Activated CD8-positive, alpha-beta T cell treated with anti-CD3 and anti-CD28 coated beads for 36 hours (primary cell): ENCODE measurements around the gene AGPAT2. TPM values are rescaled to one million over a fixed set of nuclear protein-coding genes. Genes with fewer than 3 reads are reported as not detected.

ENCODE experiments used
- ATAC-seq: fragments of 200-7000 bp; cut with Tn5 transposase; one replicate; pipeline ENCODE4 v1.10.0; 2021; ENCODE audit warnings: mild to moderate bottlenecking, moderate library complexity
- CTCF ChIA-PET: fragments of 350-600 bp; sonication (Branson Sonifier 250); formaldehyde crosslinking; loops from one replicate; lab custom pipeline; 2021; ENCODE audit warnings: antibody characterized with exemption; lab: Charles Lee
- POLR2A ChIA-PET: fragments of 350-600 bp; sonication (Branson Sonifier 250); formaldehyde crosslinking; loops from one replicate; lab custom pipeline; 2021; ENCODE audit warnings: antibody characterized with exemption; lab: Charles Lee
- DNase-seq: peaks from one replicate; pipeline ENCODE4 v3.0.0-alpha.2; 2020
- H3K27ac Mint-ChIP-seq: one replicate; pipeline ENCODE4 v1.8.0; 2021; ENCODE audit warnings: mild to moderate bottlenecking, mixed read lengths
- H3K27me3 Mint-ChIP-seq: one replicate; pipeline ENCODE4 v1.8.0; 2021; ENCODE audit warnings: mixed read lengths
- H3K36me3 Mint-ChIP-seq: one replicate; pipeline ENCODE4 v1.8.0; 2021; ENCODE audit warnings: low read depth, mixed read lengths
- H3K4me1 Mint-ChIP-seq: one replicate; pipeline ENCODE4 v1.8.0; 2021; ENCODE audit warnings: low read depth, mixed read lengths
- H3K4me3 Mint-ChIP-seq: one replicate; pipeline ENCODE4 v1.8.0; 2021; ENCODE audit warnings: mild to moderate bottlenecking, moderate library complexity, mixed read lengths
- H3K9me3 Mint-ChIP-seq: one replicate; pipeline ENCODE4 v1.8.0; 2021; ENCODE audit warnings: mixed read lengths
- CTCF ChIP-seq: fragments of 200-600 bp; IDR thresholded peaks from one replicate; pipeline ENCODE4 v1.8.0; 2022; ENCODE audit warnings: antibody characterized with exemption, mild to moderate bottlenecking
- intact Hi-C: fragments of 100-400 bp; cut with micrococcal nuclease; formaldehyde crosslinking; loops from one replicate; pipeline ENCODE4 v1.10.0; 2022
- total RNA-seq, 2 experiments: library from RNA; stranded (reverse); gene quantifications; one replicate each; pipeline ENCODE4 v1.2.3, GENCODE V29; 2021

The AGPAT2 gene
- total RNA-seq, 2 experiments from 2014 or later: 11.3 to 11.8 TPM

- Mint-ChIP-seq H3K4me3 (no peak overlapping the region), H3K9me3 (no peaks in the 10 kb centered on the region), H3K27ac (no peak overlapping the region), H3K36me3 (no peaks in the 10 kb centered on the region), H3K4me1 (peaks cover 22% of the 10 kb centered on the region), H3K27me3 (peaks cover 15% of the 10 kb centered on the region)
- TF ChIP-seq CTCF: no peak
- intact Hi-C loops: no loop called here
- no peak for DNase-seq
- no peak for ATAC-seq
- CTCF ChIA-PET: no interaction called here
- POLR2A ChIA-PET: interaction anchor here (7.6 kb wide), 1 partner anchor 25 kb away, joined by 44 read pairs; no protein-coding TSS in a partner anchor
Measured at GRCh38 chr9:136703276-136703860, 16.1 kb upstream of the AGPAT2 start.

- Mint-ChIP-seq H3K4me1 (peaks cover 26% of the 10 kb centered on the region), H3K36me3 (no peaks in the 10 kb centered on the region), H3K27ac (peak overlapping the region; percentile 97), H3K9me3 (no peaks in the 10 kb centered on the region), H3K27me3 (peaks cover 19% of the 10 kb centered on the region), H3K4me3 (peak overlapping the region; percentile 76)
- POLR2A ChIA-PET: interaction anchor here (0.6 to 7.6 kb wide), 5 partner anchors 12 to 56 kb away, joined by 3 to 44 read pairs (median 4); partner anchors contain the start of gene AGPAT2
- ATAC-seq (peak; percentile 7), DNase-seq (peak; percentile 41)
- CTCF ChIA-PET: interaction anchor here (1.0 to 1.5 kb wide), 4 partner anchors 25 to 30 kb away, joined by 3 to 4 read pairs (median 3); no protein-coding TSS in a partner anchor
- intact Hi-C loops: no loop called here
- TF ChIP-seq CTCF: no peak
Measured at GRCh38 chr9:136701668-136702053, 14.4 kb upstream of the AGPAT2 start.

- no peak for TF ChIP-seq CTCF
- peaks cover 19% of the 10 kb centered on the region for H3K27me3 Mint-ChIP-seq
- H3K4me3 Mint-ChIP-seq: peak overlapping the region; percentile 76
- peak; percentile 93 for DNase-seq
- peak; percentile 93 for ATAC-seq
- ChIA-PET CTCF (interaction anchor here (1.0 to 1.5 kb wide), 4 partner anchors 26 to 30 kb away, joined by 3 to 4 read pairs (median 3); no protein-coding TSS in a partner anchor), POLR2A (interaction anchor here (0.6 to 7.6 kb wide), 6 partner anchors 12 to 82 kb away, joined by 3 to 44 read pairs (median 4); partner anchors contain the start of gene AGPAT2)
- H3K4me1 Mint-ChIP-seq: peaks cover 26% of the 10 kb centered on the region
- H3K27ac Mint-ChIP-seq: peak overlapping the region; percentile 97
- no peaks in the 10 kb centered on the region for H3K9me3 Mint-ChIP-seq
- no peaks in the 10 kb centered on the region for H3K36me3 Mint-ChIP-seq
- intact Hi-C loops: no loop called here
Measured at GRCh38 chr9:136700959-136701667, 13.9 kb upstream of the AGPAT2 start.

- intact Hi-C loops: no loop called here
- H3K27ac Mint-ChIP-seq: no peak overlapping the region
- TF ChIP-seq CTCF: no peak
- ChIA-PET POLR2A (interaction anchor here (2.7 to 7.6 kb wide), 2 partner anchors 13 to 28 kb away, joined by 10 to 44 read pairs; partner anchors contain the start of gene AGPAT2), CTCF (interaction anchor here (1.2 to 1.5 kb wide), 2 partner anchors 27 to 29 kb away, joined by 3 to 4 read pairs; no protein-coding TSS in a partner anchor)
- H3K4me1 Mint-ChIP-seq: peaks cover 26% of the 10 kb centered on the region
- no peak overlapping the region for H3K4me3 Mint-ChIP-seq
- H3K27me3 Mint-ChIP-seq: peaks cover 18% of the 10 kb centered on the region
- no peaks in the 10 kb centered on the region for H3K36me3 Mint-ChIP-seq
- DNase-seq: no peak
- no peaks in the 10 kb centered on the region for H3K9me3 Mint-ChIP-seq
- ATAC-seq: no peak
Measured at GRCh38 chr9:136700304-136700703, 13.0 kb upstream of the AGPAT2 start.
